RWPE1 (cell line): ENCODE data around the gene PPP2R2D.

Experiments
- CTCF ChIA-PET: fragments of 350-600 bp; sonication (Branson Sonifier 250); formaldehyde crosslinking; extraction: SDS; loops from one replicate; lab custom pipeline; 2021; lab: Yijun Ruan, JAX
- POLR2A ChIA-PET: fragments of 400-600 bp; formaldehyde crosslinking; extraction: SDS; loops from one replicate; lab custom pipeline; 2020; ENCODE audit warnings: antibody characterized with exemption; ENCODE audit not compliant: low non-redundant PET; lab: Yijun Ruan, JAX
- DNase-seq: peaks from one replicate; pipeline ENCODE4 v3.0.0; 2012; ENCODE audit warnings: low spot score
- H3K27ac ChIP-seq: fragments of 450-650 bp; 2 replicates; pipeline ENCODE4 v1.5.1; 2017
- CTCF ChIP-seq: fragments of 450-650 bp; conservative IDR thresholded peaks from 2 replicates; pipeline ENCODE4 v1.5.1; 2017; ENCODE audit warnings: low read depth, mild to moderate bottlenecking

The PPP2R2D gene

GRCh38 chr10:131902211-131902610 lies 1.4 kb downstream of the PPP2R2D start:
- ChIA-PET POLR2A (interaction anchor here (0.6 kb wide), 1 partner anchor 517 kb away, joined by 5 read pairs; no protein-coding TSS in a partner anchor), CTCF (interaction anchor here (1.6 kb wide), 1 partner anchor 16 kb away, joined by 6 read pairs; no protein-coding TSS in a partner anchor)
- TF ChIP-seq CTCF, result no peak
- peak overlapping the region; percentile 68 for H3K27ac ChIP-seq
- no peak for DNase-seq

GRCh38 chr10:131902691-131903090 lies 1.9 kb downstream of the PPP2R2D start:
- no peak for DNase-seq
- peak overlapping the region; percentile 68 for H3K27ac ChIP-seq
- CTCF ChIA-PET, result interaction anchor here (1.9 kb wide), 1 partner anchor 120 kb away, joined by 7 read pairs; no protein-coding TSS in a partner anchor
- TF ChIP-seq CTCF, result no peak
- POLR2A ChIA-PET, result no interaction called here

- CTCF ChIA-PET, result interaction anchor here (0.6 to 0.7 kb wide), 2 partner anchors 66 to 80 kb away, joined by 3 to 4 read pairs; no protein-coding TSS in a partner anchor
- POLR2A ChIA-PET, result no interaction called here
- no peak for TF ChIP-seq CTCF
- DNase-seq, result no peak
- H3K27ac ChIP-seq, result no peak overlapping the region
Measured at GRCh38 chr10:131905267-131905571, 4.4 kb downstream of the PPP2R2D start.

GRCh38 chr10:131905603-131906268 lies 4.9 kb downstream of the PPP2R2D start:
- ChIA-PET POLR2A (no interaction called here), CTCF (no interaction called here)
- no peak overlapping the region for H3K27ac ChIP-seq
- TF ChIP-seq CTCF, result no peak
- DNase-seq, result no peak

- POLR2A ChIA-PET, result no interaction called here
- DNase-seq, result no peak
Measured at GRCh38 chr10:131906269-131906639, 5.4 kb downstream of the PPP2R2D start.

GRCh38 chr10:131907679-131908078 lies 6.9 kb downstream of the PPP2R2D start:
- no peak for DNase-seq
- ChIA-PET CTCF (no interaction called here), POLR2A (interaction anchor here (0.8 kb wide), 1 partner anchor 868 kb away, joined by 6 read pairs; no protein-coding TSS in a partner anchor)
- no peak overlapping the region for H3K27ac ChIP-seq
- TF ChIP-seq CTCF, result no peak

More at GRCh38 chr10:131906269-131906639, 5.4 kb downstream of the PPP2R2D start:
- TF ChIP-seq CTCF, result no peak
- CTCF ChIA-PET, result no interaction called here
- no peak overlapping the region for H3K27ac ChIP-seq
